Activated T-cell treated with anti-CD3 and anti-CD28 coated beads for 24 hours (primary cell): ENCODE data around the gene SSBP4.
"Not testable (repeated sequence)": the region's sequence is repeated elsewhere in the genome, so short reads cannot be mapped to it uniquely, and the experiment has no call there.

Experiments used
- DNase-seq: peaks from one replicate; pipeline ENCODE4 v3.0.0-alpha.2; 2020; ENCODE audit warnings: low read depth

SSBP4 gene

DNA sequence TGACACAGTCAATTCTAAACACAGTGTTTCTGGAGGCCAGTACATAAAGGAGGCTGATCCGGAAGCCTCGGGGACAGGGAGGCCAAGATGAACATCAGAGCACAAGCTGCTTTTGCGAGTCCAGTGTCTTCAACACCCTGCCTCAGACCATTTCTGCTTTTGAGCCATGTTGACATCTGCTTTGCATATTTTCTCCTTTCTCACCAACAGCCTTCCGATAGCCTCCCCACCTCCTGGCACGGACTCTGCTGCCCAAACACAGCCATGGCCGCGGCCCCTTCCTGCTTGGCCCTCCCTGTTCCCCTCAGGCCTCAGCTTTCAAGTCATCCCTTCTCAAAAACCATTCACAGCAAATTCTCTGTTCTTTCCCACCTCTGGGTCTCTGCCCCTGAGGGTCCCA is 25.4 kb upstream of the SSBP4 start:
- DNase-seq, result no peak

DNA sequence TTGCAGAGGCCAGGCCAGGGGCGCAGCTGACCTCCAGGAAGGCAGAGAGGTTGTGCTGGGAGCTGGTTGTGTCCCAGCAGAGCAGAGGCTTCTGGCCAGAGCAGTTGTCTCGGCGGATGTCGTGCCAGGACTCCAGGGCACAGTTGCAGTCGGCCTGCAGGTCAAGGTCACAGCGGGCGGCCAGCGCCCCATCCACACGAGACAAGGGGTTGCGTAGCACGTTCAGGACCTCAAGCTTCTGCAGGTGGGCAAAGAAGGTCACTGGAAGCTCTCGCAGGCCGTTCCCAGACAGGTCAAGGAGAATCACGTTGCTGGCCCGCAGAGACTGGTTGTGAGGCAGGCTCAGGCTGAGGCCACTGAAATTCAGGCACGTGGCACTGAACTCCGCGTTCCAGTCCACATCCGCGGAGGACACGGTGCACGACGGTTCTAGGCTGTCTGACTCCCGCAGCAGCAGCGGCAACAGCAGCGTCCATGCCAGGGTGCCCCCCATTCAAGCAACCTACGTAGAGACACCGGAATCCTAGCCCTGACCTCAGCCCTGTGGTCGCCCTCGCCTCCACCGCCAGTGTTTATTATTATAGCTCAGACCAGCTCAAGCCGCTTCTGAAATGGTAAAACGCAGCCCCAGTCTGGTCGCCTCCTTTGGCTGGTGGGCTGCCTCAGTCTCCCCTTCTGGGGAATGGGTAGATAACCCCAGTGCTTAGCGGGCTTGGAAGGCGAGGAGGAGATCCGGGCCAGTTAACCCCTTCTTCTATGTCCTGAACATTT is 22.5 kb upstream of the SSBP4 start:
- DNase-seq, result no peak

DNA sequence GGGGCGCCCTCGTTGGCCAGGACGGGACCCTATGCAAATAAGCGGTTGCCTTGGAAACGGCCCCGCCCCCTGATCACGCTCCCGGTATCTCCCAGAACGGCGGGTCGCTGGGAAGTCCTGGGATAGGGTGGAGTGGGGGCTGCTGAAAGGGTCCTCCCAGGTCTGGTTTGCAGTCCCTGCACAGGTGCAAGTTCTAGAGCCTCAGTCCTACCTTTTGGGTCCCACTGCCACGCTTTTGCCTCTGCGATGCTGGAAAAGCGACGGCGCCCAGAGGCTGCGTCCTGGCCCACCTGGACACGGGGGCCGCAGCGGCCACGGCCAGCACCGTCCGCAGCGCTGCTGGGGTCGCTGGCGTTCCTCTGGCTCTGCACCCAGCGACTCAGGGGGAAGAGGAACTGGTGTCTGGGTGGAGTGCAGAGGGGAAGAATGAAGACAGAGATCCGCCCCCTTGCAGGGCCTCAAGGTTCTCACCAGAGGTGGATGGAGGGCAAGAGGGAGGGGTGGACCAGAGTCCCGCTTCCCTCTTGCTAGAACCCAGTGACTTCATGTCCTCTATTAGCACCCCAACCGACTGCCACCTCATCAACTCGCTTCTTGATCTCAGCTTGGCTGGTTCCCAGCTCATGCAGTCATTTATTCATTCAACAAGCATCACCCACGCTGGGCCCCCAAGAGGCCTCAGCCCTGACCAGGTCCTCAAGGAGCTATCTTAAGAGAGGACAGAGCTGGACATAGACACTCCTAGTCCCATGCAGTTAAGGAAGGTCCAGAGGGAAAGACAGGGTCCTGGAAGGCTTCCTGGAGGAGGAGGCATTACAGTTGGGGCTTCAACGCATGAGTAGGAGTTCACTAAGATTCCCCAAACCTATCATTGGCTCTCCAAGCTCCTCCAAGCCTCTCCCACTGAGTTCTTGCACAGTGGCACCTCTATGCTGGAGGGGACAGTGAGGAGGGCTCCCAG is 21.7 kb upstream of the SSBP4 start, which contains the start of gene LRRC25:
TSS of gene LRRC25 (minus strand) at position 381 of the 961 bp plus-strand sequence. CDS start 659 bp downstream, outside the sequence.
- DNase-seq, result no peak

DNA sequence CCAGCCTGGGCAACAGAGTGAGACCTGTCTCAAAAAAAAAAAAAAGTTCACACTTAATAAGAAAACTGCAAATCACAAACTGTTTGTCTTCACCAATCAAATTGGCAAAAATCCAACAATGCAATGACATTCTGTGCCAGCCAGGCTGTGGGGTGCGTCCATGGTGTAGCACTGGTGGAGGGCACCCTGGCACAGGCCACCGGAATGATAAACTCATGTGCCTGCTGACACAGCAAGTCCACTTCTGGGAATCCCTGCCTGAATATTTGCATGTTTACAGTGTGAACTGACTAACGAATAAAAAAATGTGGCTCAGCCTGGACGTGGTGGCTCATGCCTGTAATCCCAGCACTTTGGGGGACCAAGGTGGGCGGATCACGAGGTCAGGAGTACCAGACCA is 20.2 kb upstream of the SSBP4 start:
- DNase-seq, result no peak

DNA sequence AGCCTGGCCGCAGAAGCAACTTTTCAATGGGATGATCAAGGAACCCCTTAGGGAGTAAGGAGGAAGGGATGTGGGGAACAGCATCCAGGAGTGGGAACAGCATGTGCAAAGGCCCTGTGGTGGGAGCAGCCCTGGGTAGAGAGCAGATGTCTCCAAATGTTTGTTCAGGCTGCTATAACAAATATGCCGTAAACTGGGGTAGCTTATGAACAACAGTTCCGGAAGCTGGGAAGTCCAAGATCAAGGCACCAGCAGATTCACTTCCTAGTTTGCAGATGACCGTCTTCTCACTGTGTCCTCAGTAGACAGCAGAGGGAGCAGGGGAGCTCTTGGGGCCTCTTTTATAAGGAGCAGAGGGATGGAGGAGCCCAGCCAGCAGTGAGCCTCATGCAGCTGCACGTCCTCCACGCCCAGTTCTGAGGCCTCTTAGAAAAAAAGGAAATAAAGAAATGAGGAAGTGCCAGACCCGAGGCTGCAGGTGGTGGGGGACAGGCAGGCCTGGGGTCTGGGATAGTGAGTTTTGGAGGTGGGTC is 17.6 kb upstream of the SSBP4 start:
- DNase-seq, result no peak

DNA sequence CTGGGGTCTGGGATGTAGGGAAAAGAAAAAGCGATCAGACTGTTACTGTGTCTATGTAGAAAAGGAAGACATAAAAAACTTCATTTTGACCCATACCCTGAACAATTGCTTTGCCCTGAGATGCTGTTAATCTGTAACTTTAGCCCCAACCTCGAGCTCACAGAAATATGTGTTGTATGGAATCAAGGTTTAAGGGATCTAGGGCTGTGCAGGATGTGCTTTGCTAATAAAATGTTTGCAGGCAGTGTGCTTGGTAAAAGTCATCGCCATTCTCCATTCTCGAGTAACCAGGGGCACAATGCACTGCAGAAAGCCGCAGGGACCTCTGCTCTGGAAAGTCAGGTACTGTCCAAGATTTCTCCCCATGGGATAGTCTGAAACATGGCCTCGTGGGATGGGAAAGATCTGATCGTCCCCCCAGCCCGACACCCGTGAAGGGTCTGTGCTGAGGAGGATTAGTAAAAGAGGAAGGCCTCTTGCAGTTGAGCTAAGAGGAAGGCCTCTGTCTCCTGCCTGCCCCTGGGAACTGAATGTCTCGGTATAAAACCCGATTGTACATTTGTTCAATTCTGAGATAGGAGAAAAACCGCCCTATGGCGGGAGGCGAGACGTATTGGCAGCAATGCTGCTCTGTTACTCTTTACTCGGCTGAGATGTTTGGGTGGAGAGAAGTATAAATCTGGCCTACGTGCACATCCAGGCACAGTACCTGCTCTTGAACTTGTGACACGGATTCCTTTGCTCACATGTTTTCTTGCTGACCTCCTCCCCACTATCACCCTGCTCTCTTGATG is 16.5 kb upstream of the SSBP4 start:
- not testable (repeated sequence) for DNase-seq

DNA sequence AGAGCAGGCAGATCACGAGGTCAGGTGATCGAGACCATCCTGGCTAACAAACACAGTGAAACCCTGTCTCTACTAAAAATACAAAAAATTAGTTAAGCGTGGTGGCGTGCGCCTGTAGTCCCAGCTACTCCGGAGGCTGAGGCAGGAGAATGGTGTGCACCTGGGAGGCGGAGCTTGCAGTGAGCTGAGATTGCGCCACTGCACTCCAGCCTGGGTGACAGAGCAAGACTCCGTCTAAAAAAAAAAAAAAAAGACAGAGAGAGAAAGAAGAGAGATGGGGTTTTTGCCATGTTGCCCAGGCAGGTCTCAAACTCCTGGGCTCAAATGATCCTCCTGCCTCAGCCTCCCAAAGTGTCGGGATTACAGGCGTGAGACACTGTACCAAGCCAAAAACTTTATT is 13.4 kb upstream of the SSBP4 start:
- not testable (repeated sequence) for DNase-seq

DNA sequence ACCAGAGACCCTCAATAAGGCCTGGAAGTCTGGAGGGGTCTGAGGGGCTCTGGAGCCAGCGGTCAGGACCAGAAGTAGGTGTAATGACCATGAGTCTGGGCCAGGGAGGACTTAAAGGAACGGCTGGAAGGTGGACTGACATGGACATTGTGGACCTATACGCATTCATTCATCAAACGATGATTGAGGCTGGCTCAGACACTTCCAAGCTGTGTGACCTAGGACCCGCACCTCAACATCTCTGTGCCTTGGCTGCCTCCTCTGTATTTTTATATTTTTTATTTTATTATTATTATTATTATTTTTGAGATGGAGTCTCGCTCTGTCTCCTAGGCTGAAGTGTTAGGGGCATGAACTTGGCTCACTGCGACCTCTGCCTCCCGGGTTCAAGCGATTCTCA is 12.4 kb upstream of the SSBP4 start:
- DNase-seq, result no peak

DNA sequence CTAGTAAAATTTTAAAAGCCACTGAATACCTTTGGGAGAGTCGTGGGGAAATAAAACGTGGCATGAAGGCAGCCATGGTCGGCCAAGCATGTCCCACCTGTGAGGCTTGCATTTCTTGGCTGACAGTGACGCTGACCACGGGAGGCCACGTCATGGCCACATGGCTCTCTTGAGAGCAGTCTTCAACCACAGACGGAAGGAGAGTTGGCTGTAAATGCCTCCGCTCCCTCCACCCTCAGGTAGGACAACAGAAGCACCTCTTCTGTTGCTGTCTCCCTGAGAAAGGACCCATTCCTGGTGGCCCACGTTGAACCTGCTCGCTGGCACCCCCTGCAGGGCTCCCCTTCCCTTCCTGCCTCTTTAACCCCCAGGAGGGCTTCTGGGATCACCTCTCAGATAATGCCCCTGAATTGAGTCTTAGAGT is 11.1 kb upstream of the SSBP4 start:
- DNase-seq, result no peak

DNA sequence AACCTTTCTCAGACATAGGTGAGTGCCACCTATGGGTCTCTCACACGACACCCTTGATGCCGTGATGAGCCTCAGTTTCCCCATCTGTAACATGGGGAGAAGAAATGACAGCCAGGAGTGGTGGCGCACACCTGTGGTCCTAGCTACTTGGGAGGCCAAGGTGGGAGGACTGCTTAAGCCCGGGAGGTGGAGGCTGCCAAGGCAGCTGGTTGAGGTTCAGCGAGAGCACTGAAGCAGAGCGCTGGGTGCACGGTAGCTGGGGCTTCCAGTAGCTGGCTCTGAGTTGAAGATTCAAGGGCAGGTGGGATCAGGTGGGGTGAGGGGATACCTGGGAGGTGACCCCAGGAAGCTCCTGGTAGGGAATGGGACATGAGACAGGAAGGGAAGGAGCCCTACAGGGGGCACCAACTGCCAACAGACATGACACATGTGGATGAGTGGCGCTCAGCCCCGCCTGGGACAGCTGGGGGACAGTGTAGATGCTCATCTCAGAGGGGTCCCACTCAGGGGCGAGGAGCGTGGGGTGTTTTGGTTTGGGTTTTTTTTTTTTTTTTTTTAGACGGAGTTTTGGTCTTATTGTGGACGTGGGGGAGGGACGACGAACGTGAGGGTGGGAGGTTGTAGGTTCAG is 6.5 kb upstream of the SSBP4 start:
- DNase-seq, result no peak

DNA sequence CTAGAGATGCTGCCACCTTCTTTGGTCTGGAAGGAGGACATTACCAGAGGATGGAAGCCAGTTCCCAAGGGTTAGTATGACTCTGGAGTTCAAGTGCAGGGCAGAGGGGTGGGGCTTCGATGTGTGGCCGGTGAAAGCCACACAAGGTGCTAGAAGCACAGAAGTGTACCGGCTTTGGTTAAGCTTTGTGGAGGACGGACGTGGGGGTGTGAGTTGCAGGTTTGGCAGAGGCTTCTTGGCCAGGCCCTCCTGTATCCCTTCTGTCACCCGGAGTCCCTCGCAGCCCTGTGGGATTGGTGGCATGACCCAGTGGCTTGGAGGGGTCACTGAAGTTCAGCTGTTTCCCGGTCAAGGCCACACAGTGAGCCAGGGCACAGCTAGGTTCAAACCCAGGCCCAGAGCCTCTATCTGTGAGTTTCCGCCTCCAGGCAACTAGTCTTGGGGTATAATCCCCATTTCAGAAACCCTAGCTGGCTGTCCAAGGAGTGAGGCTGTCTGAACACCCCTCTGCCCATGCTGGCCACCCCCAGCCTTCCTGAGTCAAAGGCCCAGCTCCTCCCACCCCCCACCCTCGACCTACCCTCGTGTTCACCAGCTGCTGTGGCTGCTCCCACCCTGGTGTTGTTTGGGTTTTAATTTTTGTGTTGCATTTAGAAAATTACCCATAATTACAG is 4.6 kb upstream of the SSBP4 start:
- DNase-seq, result no peak

DNA sequence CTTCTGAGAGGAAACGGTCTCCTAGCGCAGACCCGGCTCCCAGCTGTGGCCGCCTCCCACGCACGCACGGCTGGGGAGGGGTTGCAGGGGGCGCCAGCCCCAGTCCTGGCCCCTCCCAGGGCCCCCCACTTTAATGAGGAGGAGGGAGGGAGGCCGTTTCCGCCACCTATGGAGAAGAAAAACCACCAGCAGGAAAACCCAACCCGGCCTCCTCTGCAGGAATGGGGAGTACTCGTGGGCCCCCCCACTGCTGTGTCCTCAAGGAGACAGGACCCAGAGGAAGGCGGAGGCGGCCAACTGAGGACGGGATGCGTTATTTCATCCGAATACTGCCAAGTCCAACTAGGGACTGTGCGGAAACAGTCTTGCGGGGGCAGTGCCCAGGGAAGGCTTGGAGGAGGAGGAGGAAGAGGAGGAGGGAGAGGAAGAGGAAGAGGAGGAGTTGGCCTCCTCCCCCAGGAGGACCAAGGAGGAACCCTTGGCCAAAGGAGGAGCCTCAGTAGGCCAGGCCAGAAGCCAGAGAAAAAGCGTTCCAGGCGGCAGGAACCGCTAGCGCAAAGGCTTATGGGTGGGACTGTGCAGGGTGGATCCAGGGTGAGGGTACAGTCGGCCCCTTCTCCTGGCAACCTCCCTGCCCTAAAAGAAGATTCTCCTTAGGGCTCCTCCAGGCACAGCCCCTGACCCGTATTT is 3.9 kb upstream of the SSBP4 start:
- no peak for DNase-seq

DNA sequence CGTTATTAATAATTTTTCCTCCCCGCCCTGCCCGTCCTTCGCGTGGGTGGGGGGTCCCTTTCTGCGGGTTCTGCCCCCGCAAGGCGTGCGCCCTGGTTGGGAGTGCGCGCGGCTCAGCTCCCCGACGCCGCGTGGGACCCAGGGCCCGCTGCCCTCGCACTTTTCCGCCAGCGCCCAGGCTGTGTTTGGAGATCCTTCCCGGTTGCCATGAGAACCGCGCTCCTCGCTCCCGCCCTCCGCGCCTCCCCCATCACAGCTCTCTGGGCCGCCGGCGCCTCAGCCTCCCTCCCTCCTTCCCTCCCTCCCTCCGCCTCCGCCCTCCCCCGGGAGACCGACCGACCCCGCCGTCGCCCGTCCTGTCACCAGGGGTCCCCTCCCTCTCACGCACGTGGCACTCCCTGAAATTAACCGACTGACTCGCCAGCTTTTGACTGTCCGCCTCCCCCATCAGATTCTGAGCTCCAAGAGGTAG is 2.4 kb upstream of the SSBP4 start:
- DNase-seq, result no peak

DNA sequence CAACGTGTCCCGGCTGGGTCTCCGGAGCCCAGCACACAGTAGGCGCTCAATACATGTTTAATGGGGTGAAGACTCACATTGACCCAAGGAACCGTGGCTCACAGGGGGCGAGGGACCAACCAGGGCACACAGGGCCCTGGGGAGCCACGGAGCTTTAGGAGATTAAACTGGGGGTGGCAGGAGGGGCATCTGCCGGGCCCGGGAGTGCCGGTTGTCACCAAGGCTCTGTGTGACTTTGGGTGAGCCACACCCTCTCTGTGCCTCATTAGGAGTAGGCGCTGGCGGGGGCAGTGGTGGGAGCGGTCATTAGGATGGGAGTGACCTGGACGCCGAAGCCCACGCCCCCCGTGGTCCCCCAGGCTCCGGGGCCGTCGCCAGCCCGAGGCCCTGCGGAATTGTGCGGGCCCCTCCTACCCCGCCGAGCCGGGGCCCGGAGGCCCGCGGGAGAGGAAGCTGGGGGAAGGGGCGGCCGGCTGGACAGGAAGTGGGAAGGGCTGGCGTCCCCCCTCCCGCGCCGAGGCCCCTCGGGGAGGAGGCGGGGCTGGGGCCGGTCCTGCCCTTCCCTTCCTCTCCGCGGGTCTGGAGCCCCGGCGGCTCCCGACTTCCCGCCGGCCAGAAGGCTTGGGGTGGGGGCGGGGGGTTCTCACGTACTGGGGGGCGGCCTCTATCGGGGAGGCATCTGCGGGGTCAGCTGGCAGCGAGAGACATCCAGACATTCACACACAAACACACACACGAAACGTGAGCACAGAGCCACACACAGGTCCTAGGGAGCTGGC is 1.8 kb upstream of the SSBP4 start:
- DNase-seq, result no peak

DNA sequence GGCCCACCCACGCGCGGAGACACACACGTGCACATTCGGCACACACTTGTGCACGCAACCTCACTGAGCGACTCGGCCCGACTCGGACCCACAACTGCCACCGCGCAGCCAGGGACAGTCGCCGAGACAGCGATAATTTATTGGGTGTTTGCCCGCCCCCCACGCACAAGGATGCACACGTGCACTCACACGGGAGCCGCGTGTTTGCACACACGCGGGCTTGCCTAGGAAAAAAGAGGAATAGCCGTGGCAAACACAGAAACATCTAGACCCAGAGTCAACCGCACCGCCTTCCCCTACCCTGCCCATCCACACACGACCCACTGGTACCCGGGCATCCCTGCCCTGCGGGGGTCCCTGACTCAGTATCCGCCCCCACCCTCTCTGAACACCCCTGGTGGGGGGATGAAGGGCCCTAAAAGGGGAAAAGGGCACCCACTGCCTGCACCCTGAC is 1.1 kb upstream of the SSBP4 start:
- DNase-seq, result no peak

DNA sequence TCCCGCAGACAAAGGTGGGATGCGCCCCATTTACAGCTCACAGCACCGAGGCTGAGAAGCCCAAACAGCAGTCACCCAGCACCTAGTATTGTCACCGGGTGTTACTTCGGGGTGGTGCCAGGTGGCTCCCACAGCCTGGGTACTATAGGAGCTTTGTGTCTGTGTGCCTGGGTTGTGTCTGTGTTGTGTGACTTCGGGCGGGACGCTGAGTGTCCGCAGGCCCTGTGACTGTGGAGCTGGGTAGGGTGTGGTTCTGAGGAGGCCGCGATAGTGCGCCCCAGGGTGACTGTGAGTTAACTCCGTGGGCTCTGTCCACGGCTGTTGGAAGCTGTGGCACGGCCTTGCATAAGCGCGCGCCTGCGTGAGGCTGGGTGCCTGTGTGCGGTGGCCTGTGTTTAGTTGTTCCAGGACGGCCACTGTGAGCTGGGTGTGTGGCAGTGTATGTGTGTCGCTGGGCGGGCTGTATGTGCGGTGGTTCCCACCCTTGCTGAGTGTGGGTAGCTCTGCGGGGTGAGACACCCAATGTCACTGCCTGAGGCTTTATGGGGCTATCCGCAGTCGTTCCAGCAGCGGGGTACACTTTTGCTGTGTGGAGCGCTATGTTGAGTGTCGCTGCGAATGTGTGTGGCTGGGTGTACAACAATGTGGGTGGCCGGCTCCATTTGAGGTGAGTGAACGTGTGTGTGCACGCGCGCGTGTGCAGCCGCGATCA is 559 bp upstream of the SSBP4 start:
- no peak for DNase-seq

DNA sequence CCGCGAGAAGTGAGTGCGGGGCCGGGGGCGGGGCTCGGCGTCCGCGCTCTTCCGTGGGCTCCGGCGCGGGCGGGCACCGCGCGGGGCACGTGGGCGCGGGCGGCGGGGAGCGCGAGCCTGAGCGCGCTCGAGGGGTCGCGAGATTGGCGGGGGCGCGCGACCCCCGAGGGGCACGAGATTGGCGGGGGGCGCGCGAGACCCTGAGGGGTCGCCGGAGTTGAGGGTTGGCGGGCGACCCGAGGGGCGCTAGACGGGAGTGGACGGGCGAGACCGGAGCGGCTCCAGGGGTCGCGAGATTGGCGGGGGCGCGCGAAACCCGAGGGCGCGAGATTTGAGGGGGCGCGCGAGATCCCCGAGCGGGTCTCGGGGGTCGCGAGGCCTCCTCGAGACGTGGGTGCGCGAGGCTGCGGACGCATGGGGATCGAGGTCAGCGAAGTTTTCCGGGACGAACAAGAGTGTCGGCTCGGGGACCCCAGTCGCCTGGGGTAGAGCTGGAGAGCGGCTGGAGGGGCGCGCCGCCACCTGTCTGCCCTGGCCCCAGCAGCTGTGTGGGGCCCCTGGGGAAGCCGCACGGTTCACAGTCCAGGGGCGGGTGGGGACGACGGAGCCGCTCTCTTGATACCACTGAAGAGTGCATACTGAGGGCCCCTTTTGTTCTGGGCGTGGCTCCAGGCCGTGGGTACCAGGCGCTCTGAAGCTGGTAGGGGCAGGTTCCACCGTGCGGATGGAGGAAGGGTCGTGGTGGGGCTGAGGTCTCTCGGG is 682 bp downstream of the SSBP4 start:
- DNase-seq, result no peak

DNA sequence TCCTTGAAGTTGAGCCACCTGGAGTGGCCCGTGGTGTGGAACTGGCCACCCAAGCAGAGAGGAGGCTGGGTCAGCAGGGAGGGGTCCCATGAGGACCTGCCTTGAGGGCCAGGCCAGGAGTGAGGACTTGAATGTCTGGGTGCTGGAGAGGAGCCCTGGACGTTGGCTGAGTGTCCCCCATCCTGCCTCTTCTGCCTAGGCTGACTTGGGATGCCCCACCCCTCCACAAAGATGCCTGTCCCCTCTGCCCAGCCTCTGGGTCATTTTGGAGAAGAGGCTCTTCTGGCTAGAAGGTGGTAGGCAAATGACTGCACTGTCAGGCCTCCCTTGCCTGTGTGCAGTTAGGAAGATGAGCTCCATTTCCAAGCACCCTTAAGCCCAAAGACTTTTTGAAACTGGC is 1.7 kb downstream of the SSBP4 start:
- no peak for DNase-seq
